ENCODE measurements around the gene RPL27A. TPM values are rescaled to one million over a fixed set of nuclear protein-coding genes. Genes with fewer than 3 reads are reported as not detected.

RPL27A gene
- total RNA-seq, 3 donors from 2014 or later: 1,340 to 1,866 (median 1,663) TPM

DNA sequence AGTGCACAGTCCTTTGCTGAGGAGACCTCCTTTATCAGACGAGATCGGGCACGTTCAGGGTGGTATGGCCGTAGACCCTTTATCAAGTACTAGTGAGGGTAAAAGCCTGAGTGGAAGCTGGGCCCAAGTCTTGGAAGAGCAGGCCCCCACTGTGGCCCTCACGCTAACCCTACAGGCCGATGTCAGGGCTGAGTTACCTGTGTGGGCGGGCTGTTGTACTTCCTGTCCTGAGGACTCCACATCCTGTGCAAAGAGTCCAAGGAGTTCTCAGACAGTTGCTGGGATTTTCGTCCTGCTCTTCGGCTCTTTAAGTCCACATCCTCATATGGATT is 34.9 kb downstream of the RPL27A start:
- no peaks in the 10 kb centered on the region for H3K36me3 Mint-ChIP-seq (ENCODE audit: insufficient read depth)

DNA sequence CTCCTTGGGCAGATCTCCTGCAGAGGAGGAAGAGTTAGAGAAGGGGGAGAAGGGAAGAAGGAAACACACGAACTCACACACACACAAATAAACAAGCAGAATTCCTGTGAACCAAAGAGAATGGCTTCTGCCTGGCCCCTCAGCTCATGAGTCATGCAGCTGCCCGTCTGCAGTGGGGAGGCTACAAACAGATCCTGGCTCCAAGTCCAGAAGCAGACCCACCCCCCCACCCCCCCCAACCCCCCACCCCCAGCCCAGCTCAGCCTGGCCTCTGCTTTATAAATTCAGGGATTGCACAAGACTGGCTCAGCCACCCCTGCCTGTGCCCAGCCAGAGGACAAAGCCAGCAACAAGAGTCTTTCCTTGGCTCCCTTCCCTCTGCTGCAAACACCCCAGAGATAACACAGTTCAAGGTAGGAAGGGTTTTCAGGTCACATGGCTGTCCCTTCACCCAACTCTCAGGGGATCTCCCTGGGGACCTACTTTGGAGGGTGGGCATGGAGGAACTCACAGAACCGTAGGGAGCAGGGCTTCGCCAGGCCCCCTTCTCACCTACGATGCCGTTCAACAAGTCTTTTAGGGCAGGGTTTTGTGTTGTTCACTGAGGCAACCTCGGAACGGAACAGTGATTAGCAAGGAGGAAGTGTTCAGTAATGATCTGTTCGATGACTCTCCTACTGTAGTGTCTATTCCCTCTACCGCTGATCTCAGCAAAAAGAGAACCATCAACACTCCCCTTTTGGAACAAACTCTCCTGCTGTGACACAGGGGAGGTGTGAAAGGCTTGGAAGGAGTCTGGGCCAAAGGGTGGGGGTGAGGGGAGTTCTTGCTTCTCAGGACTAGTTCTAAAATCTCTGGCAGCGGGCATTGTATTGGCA is 35.5 kb downstream of the RPL27A start:
- no peak for ATAC-seq
- no peaks in the 10 kb centered on the region for H3K36me3 Mint-ChIP-seq (ENCODE audit: insufficient read depth)
- H3K4me3 Mint-ChIP-seq: no peak overlapping the region
- H3K9me3 Mint-ChIP-seq: no peaks in the 10 kb centered on the region
- DNase-seq: no peak
- H3K27me3 Mint-ChIP-seq (ENCODE audit: low read depth): peaks cover 4% of the 10 kb centered on the region
- H3K4me1 Mint-ChIP-seq (ENCODE audit: low read depth): peaks cover 4% of the 10 kb centered on the region

More for the DNA sequence above, 34.9 kb downstream of the RPL27A start:
- no peak for DNase-seq
- Mint-ChIP-seq H3K4me3 (no peak overlapping the region), H3K27me3 (ENCODE audit: low read depth) (peaks cover 4% of the 10 kb centered on the region), H3K9me3 (no peaks in the 10 kb centered on the region), H3K4me1 (ENCODE audit: low read depth) (peaks cover 4% of the 10 kb centered on the region)
- ATAC-seq: no peak

- ATAC-seq (no peak), DNase-seq (no peak)
- H3K4me3 Mint-ChIP-seq: no peak overlapping the region
- H3K9me3 Mint-ChIP-seq: no peaks in the 10 kb centered on the region
- no peaks in the 10 kb centered on the region for H3K36me3 Mint-ChIP-seq (ENCODE audit: insufficient read depth)
- H3K4me1 Mint-ChIP-seq (ENCODE audit: low read depth): peaks cover 4% of the 10 kb centered on the region
- peaks cover 4% of the 10 kb centered on the region for H3K27me3 Mint-ChIP-seq (ENCODE audit: low read depth)
Measured at GRCh38 chr11:8719211-8719649, 36.6 kb downstream of the RPL27A start.

DNA sequence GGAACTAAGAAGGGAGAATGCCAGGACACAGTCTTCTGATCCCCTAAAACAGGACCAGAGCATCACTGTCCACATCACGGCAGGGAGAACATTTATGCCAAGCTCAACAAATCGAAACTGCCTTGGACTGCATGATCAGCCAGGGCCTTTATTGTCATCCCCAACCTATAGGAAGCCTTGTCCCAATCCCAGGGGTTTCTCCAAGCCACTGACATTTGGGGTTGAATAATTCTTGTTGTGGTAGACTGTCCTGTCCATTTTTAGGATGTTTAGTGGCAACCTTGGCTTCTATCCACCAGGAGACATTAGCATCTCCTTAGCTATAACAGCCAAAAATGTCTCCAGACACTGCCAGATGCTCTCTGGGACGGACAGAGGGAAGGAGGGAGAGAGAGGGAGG is 37.1 kb downstream of the RPL27A start:
- DNase-seq (no peak), ATAC-seq (no peak)
- Mint-ChIP-seq H3K4me3 (no peak overlapping the region), H3K36me3 (ENCODE audit: insufficient read depth) (no peaks in the 10 kb centered on the region), H3K4me1 (ENCODE audit: low read depth) (peaks cover 4% of the 10 kb centered on the region), H3K27me3 (ENCODE audit: low read depth) (peaks cover 4% of the 10 kb centered on the region), H3K9me3 (no peaks in the 10 kb centered on the region)

DNA sequence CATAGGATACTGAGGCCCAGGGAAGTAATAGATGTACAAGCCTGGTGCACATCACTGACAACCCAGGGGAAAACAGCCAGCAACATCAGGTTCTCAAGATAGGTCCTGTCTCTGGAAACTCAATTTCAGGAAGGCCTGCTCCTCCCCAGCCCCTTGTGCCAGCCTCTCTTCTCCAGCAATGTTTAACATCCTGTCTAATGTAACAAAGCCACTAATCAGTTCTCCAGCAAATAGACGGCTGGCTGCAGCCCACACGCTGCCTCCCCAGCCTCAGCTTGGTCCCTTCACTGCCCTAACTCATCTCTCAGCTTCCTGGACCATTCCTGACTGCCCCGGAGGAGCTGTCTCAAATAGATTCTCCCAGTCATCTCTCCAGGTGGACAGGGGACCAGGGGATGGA is 37.8 kb downstream of the RPL27A start:
- ATAC-seq: no peak
- Mint-ChIP-seq H3K36me3 (ENCODE audit: insufficient read depth) (no peaks in the 10 kb centered on the region), H3K4me1 (ENCODE audit: low read depth) (peaks cover 4% of the 10 kb centered on the region), H3K27me3 (ENCODE audit: low read depth) (peaks cover 4% of the 10 kb centered on the region), H3K9me3 (no peaks in the 10 kb centered on the region), H3K4me3 (no peak overlapping the region)
- no peak for DNase-seq

- Mint-ChIP-seq H3K4me3 (no peak overlapping the region), H3K36me3 (ENCODE audit: insufficient read depth) (no peaks in the 10 kb centered on the region), H3K4me1 (ENCODE audit: low read depth) (peaks cover 4% of the 10 kb centered on the region), H3K27me3 (ENCODE audit: low read depth) (peaks cover 4% of the 10 kb centered on the region), H3K9me3 (no peaks in the 10 kb centered on the region)
- no peak for DNase-seq
- no peak for ATAC-seq
Measured at GRCh38 chr11:8720868-8721608, 38.4 kb downstream of the RPL27A start.

DNA sequence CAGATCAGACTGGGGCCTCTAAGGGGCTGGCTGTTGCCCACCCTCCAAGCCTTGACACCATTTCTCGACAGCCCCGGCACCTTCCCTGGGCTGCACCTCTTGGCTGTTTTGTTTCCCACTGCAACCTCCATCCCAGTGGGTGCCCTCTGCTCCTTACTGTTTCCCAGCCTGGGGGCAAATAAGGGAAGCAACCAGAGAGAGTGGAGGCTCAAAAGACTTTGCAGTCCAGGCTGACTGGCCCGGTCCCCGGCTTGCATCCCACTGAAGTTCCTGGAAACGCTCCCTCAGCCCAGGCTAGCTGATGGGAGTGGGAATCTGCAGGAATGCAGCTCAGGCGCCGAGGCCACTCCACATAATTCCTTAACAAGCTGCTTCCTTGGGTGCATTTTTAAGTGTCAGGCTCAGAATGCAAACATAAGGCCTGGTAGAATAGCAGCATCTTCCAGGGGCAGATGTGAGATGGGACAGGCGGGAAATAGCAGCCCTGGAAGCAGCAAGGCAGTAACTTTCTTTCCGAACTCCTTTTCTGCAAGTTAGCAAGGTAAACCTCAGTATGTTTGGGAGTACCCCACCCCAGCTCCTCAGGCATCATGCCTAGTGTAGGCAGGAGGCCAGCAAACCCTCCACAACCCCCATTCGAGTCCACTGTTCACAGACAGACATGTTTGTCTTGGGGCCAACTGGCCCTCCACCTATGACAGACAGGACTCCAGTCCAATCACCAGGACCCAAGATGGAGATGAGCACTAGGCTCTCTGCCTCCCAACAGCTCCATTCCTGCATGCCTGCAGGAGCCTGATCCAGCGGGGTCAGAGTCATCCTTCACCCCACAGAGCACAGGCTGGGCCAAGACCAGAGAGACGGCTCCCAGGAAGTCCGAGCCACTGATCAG is 39.3 kb downstream of the RPL27A start:
- peaks cover 4% of the 10 kb centered on the region for H3K4me1 Mint-ChIP-seq (ENCODE audit: low read depth)
- peaks cover 4% of the 10 kb centered on the region for H3K27me3 Mint-ChIP-seq (ENCODE audit: low read depth)
- H3K36me3 Mint-ChIP-seq (ENCODE audit: insufficient read depth): no peaks in the 10 kb centered on the region
- no peak overlapping the region for H3K4me3 Mint-ChIP-seq
- no peak for DNase-seq
- ATAC-seq: no peak
- no peaks in the 10 kb centered on the region for H3K9me3 Mint-ChIP-seq

GRCh38 chr11:8722809-8723208 is 40.2 kb downstream of the RPL27A start:
- DNase-seq: no peak
- Mint-ChIP-seq H3K4me1 (ENCODE audit: low read depth) (no peaks in the 10 kb centered on the region), H3K4me3 (no peak overlapping the region), H3K9me3 (no peaks in the 10 kb centered on the region), H3K27me3 (ENCODE audit: low read depth) (peaks cover 6% of the 10 kb centered on the region), H3K36me3 (ENCODE audit: insufficient read depth) (no peaks in the 10 kb centered on the region)
- no peak for ATAC-seq

GRCh38 chr11:8723711-8724110 is 41.1 kb downstream of the RPL27A start:
- ATAC-seq (no peak), DNase-seq (no peak)
- no peaks in the 10 kb centered on the region for H3K36me3 Mint-ChIP-seq (ENCODE audit: insufficient read depth)
- no peak overlapping the region for H3K4me3 Mint-ChIP-seq
- no peaks in the 10 kb centered on the region for H3K4me1 Mint-ChIP-seq (ENCODE audit: low read depth)
- H3K27me3 Mint-ChIP-seq (ENCODE audit: low read depth): peaks cover 6% of the 10 kb centered on the region
- H3K9me3 Mint-ChIP-seq: no peaks in the 10 kb centered on the region

DNA sequence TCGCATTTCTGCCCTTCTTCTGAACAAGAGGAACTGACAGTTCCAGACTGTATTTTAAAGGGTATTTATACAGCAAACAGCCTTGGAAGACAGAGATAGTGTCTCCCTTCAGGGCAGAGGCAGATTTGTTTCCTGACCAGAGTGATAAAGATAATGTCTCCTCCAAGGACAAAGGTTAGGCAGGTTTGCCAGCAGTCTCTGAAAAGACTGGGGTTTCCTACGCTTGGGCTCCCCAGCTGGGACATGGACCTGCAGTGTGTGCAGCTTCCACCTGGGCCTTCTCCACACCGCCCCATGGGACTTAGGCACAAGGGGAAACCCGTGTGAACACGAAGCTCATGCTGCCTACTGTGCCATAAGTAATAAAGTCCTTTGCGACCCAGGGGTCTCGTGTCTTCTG is 42.1 kb downstream of the RPL27A start:
- ATAC-seq (no peak), DNase-seq (no peak)
- Mint-ChIP-seq H3K36me3 (ENCODE audit: insufficient read depth) (no peaks in the 10 kb centered on the region), H3K9me3 (no peaks in the 10 kb centered on the region), H3K4me3 (no peak overlapping the region), H3K27me3 (ENCODE audit: low read depth) (peaks cover 9% of the 10 kb centered on the region), H3K4me1 (ENCODE audit: low read depth) (no peaks in the 10 kb centered on the region)

DNA sequence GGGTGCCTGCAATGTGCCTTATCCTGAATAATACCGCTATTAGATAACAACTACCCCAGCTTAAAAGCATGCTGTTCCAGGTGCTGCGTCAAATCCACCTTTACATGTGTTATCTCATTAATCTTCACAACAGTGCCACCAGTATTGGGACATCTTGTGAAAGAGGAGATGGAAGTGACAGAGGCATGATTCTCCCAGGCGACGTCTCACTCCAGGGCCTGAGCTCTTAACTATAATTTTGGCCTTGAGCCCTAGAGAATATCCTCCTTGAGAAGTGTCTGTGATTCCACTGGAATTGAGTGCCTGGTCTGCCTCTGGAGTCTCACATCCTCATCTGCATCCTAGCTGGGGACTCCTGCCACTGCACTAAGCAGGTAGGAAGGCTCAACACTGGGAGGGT is 43.8 kb downstream of the RPL27A start:
- no peak overlapping the region for H3K4me3 Mint-ChIP-seq

GRCh38 chr11:8728563-8728962 is 46.0 kb downstream of the RPL27A start:
- Mint-ChIP-seq H3K4me3 (no peak overlapping the region), H3K9me3 (no peaks in the 10 kb centered on the region), H3K4me1 (ENCODE audit: low read depth) (peaks cover 4% of the 10 kb centered on the region), H3K27me3 (ENCODE audit: low read depth) (peaks cover 7% of the 10 kb centered on the region), H3K36me3 (ENCODE audit: insufficient read depth) (no peaks in the 10 kb centered on the region)
- DNase-seq: no peak
- no peak for ATAC-seq

More for the DNA sequence above, 43.8 kb downstream of the RPL27A start:
- Mint-ChIP-seq H3K36me3 (ENCODE audit: insufficient read depth) (no peaks in the 10 kb centered on the region), H3K27me3 (ENCODE audit: low read depth) (peaks cover 8% of the 10 kb centered on the region), H3K4me1 (ENCODE audit: low read depth) (no peaks in the 10 kb centered on the region), H3K9me3 (no peaks in the 10 kb centered on the region)
- ATAC-seq: no peak
- DNase-seq: no peak

- Mint-ChIP-seq H3K36me3 (ENCODE audit: insufficient read depth) (no peaks in the 10 kb centered on the region), H3K4me1 (ENCODE audit: low read depth) (peaks cover 5% of the 10 kb centered on the region), H3K27me3 (ENCODE audit: low read depth) (peaks cover 7% of the 10 kb centered on the region), H3K9me3 (no peaks in the 10 kb centered on the region), H3K4me3 (no peak overlapping the region)
- DNase-seq: no peak
- no peak for ATAC-seq
Measured at GRCh38 chr11:8729067-8729466, 46.5 kb downstream of the RPL27A start.

Measured in activated T-cell treated with anti-CD3 and anti-CD28 coated beads, Interleukin-2, amount 50 U/mL, for 4 hours (primary cell).